ENCODE data around the gene ASRGL1.
"Not testable (repeated sequence)": the region's sequence is repeated elsewhere in the genome, so short reads cannot be mapped to it uniquely, and the experiment has no call there.

- TF ChIP-seq, protein P1, sequence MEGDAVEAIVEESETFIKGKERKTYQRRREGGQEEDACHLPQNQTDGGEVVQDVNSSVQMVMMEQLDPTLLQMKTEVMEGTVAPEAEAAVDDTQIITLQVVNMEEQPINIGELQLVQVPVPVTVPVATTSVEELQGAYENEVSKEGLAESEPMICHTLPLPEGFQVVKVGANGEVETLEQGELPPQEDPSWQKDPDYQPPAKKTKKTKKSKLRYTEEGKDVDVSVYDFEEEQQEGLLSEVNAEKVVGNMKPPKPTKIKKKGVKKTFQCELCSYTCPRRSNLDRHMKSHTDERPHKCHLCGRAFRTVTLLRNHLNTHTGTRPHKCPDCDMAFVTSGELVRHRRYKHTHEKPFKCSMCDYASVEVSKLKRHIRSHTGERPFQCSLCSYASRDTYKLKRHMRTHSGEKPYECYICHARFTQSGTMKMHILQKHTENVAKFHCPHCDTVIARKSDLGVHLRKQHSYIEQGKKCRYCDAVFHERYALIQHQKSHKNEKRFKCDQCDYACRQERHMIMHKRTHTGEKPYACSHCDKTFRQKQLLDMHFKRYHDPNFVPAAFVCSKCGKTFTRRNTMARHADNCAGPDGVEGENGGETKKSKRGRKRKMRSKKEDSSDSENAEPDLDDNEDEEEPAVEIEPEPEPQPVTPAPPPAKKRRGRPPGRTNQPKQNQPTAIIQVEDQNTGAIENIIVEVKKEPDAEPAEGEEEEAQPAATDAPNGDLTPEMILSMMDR (IDR thresholded peaks at IDR 0.05) = not testable (repeated sequence)
- not testable (repeated sequence) for TF ChIP-seq POLR2A (IDR thresholded peaks at IDR 0.05)
These were observed 42.3 kb downstream of the ASRGL1 start for GRCh38 chr11:62379586-62379985.

All from breast epithelium (tissue), 3 donors.